T-cell (primary cell): ENCODE data around the gene CACNA1I. TPM values are rescaled to one million over a fixed set of nuclear protein-coding genes. Genes with fewer than 3 reads are reported as not detected.

Source experiments
- ATAC-seq, 4 experiments: fragments of 200-7000 bp in 3 of 4; fragments of 150-1000 bp in 1 of 4; cut with Tn5 transposase; replicated peaks in 1 of 4; 1 replicate in 3 of 4; 2 replicates in 1 of 4; pipeline ENCODE4 v1.10.0; 2021; ENCODE audit warnings: moderate library complexity in 3 of 4, mild to moderate bottlenecking in 2 of 4, moderate number of reproducible peaks in 1 of 4
- CTCF ChIA-PET, 2 donors: fragments of 300-600 bp; sonication (Branson Sonifier 250); formaldehyde crosslinking; loops; one replicate each; lab custom pipeline; 2022; ENCODE audit warnings: antibody characterized with exemption in 2 of 2; lab: Charles Lee
- POLR2A ChIA-PET, 2 donors: fragments of 300-600 bp; sonication (Branson Sonifier 250); formaldehyde crosslinking; loops; one replicate each; lab custom pipeline; 2022; ENCODE audit warnings: antibody characterized with exemption in 2 of 2; lab: Charles Lee
- DNase-seq, 35 experiments: peaks; one replicate each; pipeline versions ENCODE4 v3.0.0 to v3.0.0-alpha.2; 2013 to 2023
- H3K27ac ChIP-seq: one replicate; pipeline ENCODE4 v1.5.1; 2013; ENCODE audit warnings: low read length
- H3K27me3 ChIP-seq, 2 experiments: replicated peaks in 1 of 2; 1 replicate in 1 of 2; 2 replicates in 1 of 2; pipeline versions ENCODE4 v1.6.1 to v1.7.0; 2013; ENCODE audit warnings: low read length in 1 of 2, mixed read lengths in 1 of 2; ENCODE audit not compliant: control insufficient read depth in 2 of 2, insufficient read depth in 2 of 2; ENCODE audit errors: extremely low read depth in 1 of 2
- H3K36me3 ChIP-seq, 2 donors: 1 replicate in 1 of 2; 2 replicates in 1 of 2; pipeline versions ENCODE4 v1.6.1 to v1.7.0; 2013; ENCODE audit warnings: low read length in 1 of 2; ENCODE audit not compliant: control insufficient read depth in 2 of 2, insufficient read depth in 1 of 2; ENCODE audit errors: extremely low read depth in 1 of 2
- H3K4me1 ChIP-seq, 2 experiments: 1 replicate in 1 of 2; 2 replicates in 1 of 2; pipeline versions ENCODE4 v1.6.1 to v1.7.0; 2013; ENCODE audit warnings: low read length in 2 of 2, mixed read lengths in 1 of 2; ENCODE audit not compliant: insufficient read depth in 2 of 2, control insufficient read depth in 1 of 2; ENCODE audit errors: extremely low read depth in 1 of 2
- H3K4me3 ChIP-seq, 2 donors: 1 replicate in 1 of 2; 2 replicates in 1 of 2; pipeline versions ENCODE4 v1.5.1 to v1.7.0; 2013; ENCODE audit warnings: mild to moderate bottlenecking in 2 of 2, low read length in 1 of 2, moderate library complexity in 1 of 2; ENCODE audit not compliant: control insufficient read depth in 1 of 2; ENCODE audit errors: extremely low read depth in 1 of 2
- H3K9me3 ChIP-seq: 2 replicates; pipeline ENCODE4 v1.7.0; 2013
- H3K27ac Mint-ChIP-seq, 2 donors: one replicate each; pipeline ENCODE4 v1.8.0; 2020 to 2021; ENCODE audit warnings: mild to moderate bottlenecking in 2 of 2, mixed read lengths in 2 of 2
- H3K27me3 Mint-ChIP-seq, 2 donors: one replicate each; pipeline ENCODE4 v1.8.0; 2021 to 2022; ENCODE audit warnings: mixed read lengths in 2 of 2
- H3K36me3 Mint-ChIP-seq: one replicate; pipeline ENCODE4 v1.8.0; 2021; ENCODE audit warnings: mixed read lengths
- H3K4me1 Mint-ChIP-seq, 3 donors: one replicate each; pipeline ENCODE4 v1.8.0; 2020 to 2022; ENCODE audit warnings: mixed read lengths in 3 of 3, mild to moderate bottlenecking in 1 of 3
- H3K4me3 Mint-ChIP-seq, 3 donors: one replicate each; pipeline ENCODE4 v1.8.0; 2020 to 2022; ENCODE audit warnings: mild to moderate bottlenecking in 3 of 3, mixed read lengths in 3 of 3, moderate library complexity in 3 of 3
- H3K9me3 Mint-ChIP-seq, 3 donors: one replicate each; pipeline ENCODE4 v1.8.0; 2020 to 2022; ENCODE audit warnings: mixed read lengths in 3 of 3
- WGBS: methylation state at CpG from one replicate; pipeline ENCODE4 v1.1.5; 2013; ENCODE audit warnings: missing lambda C conversion rate; ENCODE audit not compliant: insufficient coverage; 5-methylcytosine and 5-hydroxymethylcytosine counted together
- total RNA-seq, 35 experiments: library from RNA in 6 of 35; stranded (reverse) in 6 of 35; fragments of 120-200 nt in 1 of 35; gene quantifications; one replicate each; pipeline versions ENCODE4 v1.2.1 to v1.2.4 and lab custom pipeline; 2013 to 2026

The CACNA1I gene
- total RNA-seq, 5 donors from 2014 or later (not counting 1 experiment from before 2014, with no cell fraction given): 16.1 to 32.9 (median 28.8) TPM

GRCh38 chr22:39715778-39716495 lies 145.4 kb downstream of the CACNA1I start:
- no peaks in the 10 kb centered on the region for H3K36me3 ChIP-seq

GRCh38 chr22:39716534-39716933 lies 146.0 kb downstream of the CACNA1I start:
- Mint-ChIP-seq H3K36me3 (no peaks in the 10 kb centered on the region), H3K9me3 (no peaks in the 10 kb centered on the region), H3K27me3 (peaks cover 0 to 4% of the 10 kb centered on the region in 2 donors), H3K4me3 (no peak overlapping the region), H3K27ac (peak overlapping the region in 1 of 2 donors; percentile 22), H3K4me1 (peaks cover 0 to 3% (median 0%) of the 10 kb centered on the region in 3 donors)
- Histone ChIP-seq H3K4me3 (no peak overlapping the region), H3K27ac (no peak overlapping the region), H3K9me3 (no peaks in the 10 kb centered on the region), H3K4me1 (peaks cover 0 to 5% of the 10 kb centered on the region in 2 experiments), H3K27me3 (peaks cover 0 to 11% of the 10 kb centered on the region in 2 experiments), H3K36me3 (no peaks in the 10 kb centered on the region)
- no peak for ATAC-seq
- no peak for DNase-seq
- ChIA-PET CTCF (no interaction called here), POLR2A (no interaction called here)
- 91% methylated on average over 8 of the region's 10 CpGs for WGBS

More at GRCh38 chr22:39715778-39716495, 145.4 kb downstream of the CACNA1I start:
- DNase-seq: no peak
- Histone ChIP-seq H3K9me3 (no peaks in the 10 kb centered on the region), H3K27ac (no peak overlapping the region), H3K4me1 (peaks cover 0 to 5% of the 10 kb centered on the region in 2 experiments), H3K27me3 (peaks cover 0 to 14% of the 10 kb centered on the region in 2 experiments), H3K4me3 (no peak overlapping the region)
- ATAC-seq: peak in 1 of 4 experiments; percentile 23
- WGBS: 80% methylated on average over 22 of the region's 25 CpGs
- Mint-ChIP-seq H3K36me3 (no peaks in the 10 kb centered on the region), H3K27ac (peak overlapping the region in 1 of 2 donors; percentile 22), H3K27me3 (peaks cover 0 to 5% of the 10 kb centered on the region in 2 donors), H3K4me3 (no peak overlapping the region), H3K4me1 (peaks cover 0 to 3% (median 0%) of the 10 kb centered on the region in 3 donors), H3K9me3 (no peaks in the 10 kb centered on the region)
- CTCF ChIA-PET: no interaction called here
- POLR2A ChIA-PET: no interaction called here

- Mint-ChIP-seq H3K27me3 (peaks cover 0 to 4% of the 10 kb centered on the region in 2 donors), H3K27ac (no peak overlapping the region), H3K36me3 (no peaks in the 10 kb centered on the region), H3K4me1 (peaks cover 0 to 3% (median 0%) of the 10 kb centered on the region in 3 donors), H3K9me3 (no peaks in the 10 kb centered on the region), H3K4me3 (no peak overlapping the region)
- ChIA-PET CTCF (no interaction called here), POLR2A (no interaction called here)
- H3K4me3 ChIP-seq: no peak overlapping the region
- peaks cover 0 to 11% of the 10 kb centered on the region in 2 experiments for H3K27me3 ChIP-seq
- no peak overlapping the region for H3K27ac ChIP-seq
- peaks cover 0 to 5% of the 10 kb centered on the region in 2 experiments for H3K4me1 ChIP-seq
- DNase-seq: no peak
- no peak for ATAC-seq
- no peaks in the 10 kb centered on the region for H3K9me3 ChIP-seq
- WGBS: 94% methylated on average over 5 of the region's 8 CpGs
- no peaks in the 10 kb centered on the region for H3K36me3 ChIP-seq
Observed at GRCh38 chr22:39717099-39717498, 146.5 kb downstream of the CACNA1I start.

GRCh38 chr22:39718206-39718605 lies 147.7 kb downstream of the CACNA1I start:
- peaks cover 0 to 3% of the 10 kb centered on the region in 2 donors for H3K27me3 Mint-ChIP-seq
- Histone ChIP-seq H3K9me3 (no peaks in the 10 kb centered on the region), H3K36me3 (no peaks in the 10 kb centered on the region), H3K4me1 (peaks cover 0 to 5% of the 10 kb centered on the region in 2 experiments), H3K27me3 (peaks cover 0 to 11% of the 10 kb centered on the region in 2 experiments), H3K4me3 (peak overlapping the region in 1 of 2 donors; percentile 17), H3K27ac (no peak overlapping the region)
- H3K27ac Mint-ChIP-seq: no peak overlapping the region
- no peaks in the 10 kb centered on the region for H3K9me3 Mint-ChIP-seq
- CTCF ChIA-PET: no interaction called here
- DNase-seq (no peak), ATAC-seq (no peak)
- 83% methylated on average over 4 of the region's 7 CpGs for WGBS
- no peaks in the 10 kb centered on the region for H3K36me3 Mint-ChIP-seq
- peak overlapping the region in 1 of 3 donors; percentile 17 for H3K4me3 Mint-ChIP-seq
- POLR2A ChIA-PET: no interaction called here
- peaks cover 0 to 7% (median 0%) of the 10 kb centered on the region in 3 donors for H3K4me1 Mint-ChIP-seq

- H3K27me3 Mint-ChIP-seq: peaks cover 0 to 3% of the 10 kb centered on the region in 2 donors
- no peak overlapping the region for H3K27ac ChIP-seq
- peaks cover 0 to 9% of the 10 kb centered on the region in 2 experiments for H3K27me3 ChIP-seq
- DNase-seq: no peak
- no peaks in the 10 kb centered on the region for H3K9me3 Mint-ChIP-seq
- WGBS: 95% methylated on average over 8 of the region's 8 CpGs
- H3K36me3 ChIP-seq: no peaks in the 10 kb centered on the region
- ChIA-PET POLR2A (no interaction called here), CTCF (no interaction called here)
- H3K36me3 Mint-ChIP-seq: no peaks in the 10 kb centered on the region
- H3K27ac Mint-ChIP-seq: no peak overlapping the region
- ATAC-seq: no peak
- no peak overlapping the region for H3K4me3 Mint-ChIP-seq
- peaks cover 0 to 5% of the 10 kb centered on the region in 2 experiments for H3K4me1 ChIP-seq
- no peaks in the 10 kb centered on the region for H3K9me3 ChIP-seq
- H3K4me1 Mint-ChIP-seq: peaks cover 0 to 9% (median 0%) of the 10 kb centered on the region in 3 donors
- no peak overlapping the region for H3K4me3 ChIP-seq
Observed at GRCh38 chr22:39718921-39719475, 148.4 kb downstream of the CACNA1I start.

GRCh38 chr22:39719559-39720450 lies 149.3 kb downstream of the CACNA1I start:
- H3K4me3 Mint-ChIP-seq: no peak overlapping the region
- H3K4me1 Mint-ChIP-seq: peaks cover 0 to 9% (median 0%) of the 10 kb centered on the region in 3 donors
- no peak for ATAC-seq
- H3K36me3 Mint-ChIP-seq: no peaks in the 10 kb centered on the region
- Histone ChIP-seq H3K4me3 (no peak overlapping the region), H3K36me3 (no peaks in the 10 kb centered on the region), H3K27me3 (peaks cover 0 to 5% of the 10 kb centered on the region in 2 experiments), H3K27ac (no peak overlapping the region), H3K9me3 (no peaks in the 10 kb centered on the region), H3K4me1 (peaks cover 0 to 5% of the 10 kb centered on the region in 2 experiments)
- WGBS: 81% methylated on average over 6 of the region's 15 CpGs
- no peaks in the 10 kb centered on the region for H3K9me3 Mint-ChIP-seq
- H3K27me3 Mint-ChIP-seq: peaks cover 0 to 3% of the 10 kb centered on the region in 2 donors
- ChIA-PET POLR2A (no interaction called here), CTCF (no interaction called here)
- H3K27ac Mint-ChIP-seq: no peak overlapping the region
- DNase-seq: no peak
